ENCODE data around the gene SLC9A1. TPM values are rescaled to one million over a fixed set of nuclear protein-coding genes. Genes with fewer than 3 reads are reported as not detected.

SLC9A1 gene
- total RNA-seq, 2 donors from 2014 or later: 63.6 to 99.6 TPM

- Histone ChIP-seq H3K4me3 (peak overlapping the region; percentile 83), H3K4me1 (peaks cover 30% of the 10 kb centered on the region), H3K9me3 (no peaks in the 10 kb centered on the region), H3K36me3 (no peaks in the 10 kb centered on the region), H3K27ac (peak overlapping the region; percentile 65), H3K9ac (ENCODE audit: low read depth in 2 of 2, low read length in 2 of 2) (peak overlapping the region; percentile 86 to 91), H3K27me3 (no peaks in the 10 kb centered on the region)
- TF ChIP-seq CTCF (IDR thresholded peaks at IDR 0.05): no peak
- no peak for DNase-seq
- intact Hi-C loops (cut with DNase I): loop anchor here (5.0 kb wide), 1 partner anchor 42 kb away; no protein-coding TSS in a partner anchor
Observed at GRCh38 chr1:27154469-27154990, 395 bp downstream of the SLC9A1 start.

GRCh38 chr1:27153927-27154358 is 982 bp downstream of the SLC9A1 start:
- no peak for DNase-seq
- Histone ChIP-seq H3K9me3 (no peaks in the 10 kb centered on the region), H3K27me3 (no peaks in the 10 kb centered on the region), H3K4me1 (peaks cover 30% of the 10 kb centered on the region), H3K4me3 (peak overlapping the region; percentile 83), H3K27ac (peak overlapping the region; percentile 65), H3K9ac (ENCODE audit: low read depth in 2 of 2, low read length in 2 of 2) (peak overlapping the region; percentile 86 to 91), H3K36me3 (no peaks in the 10 kb centered on the region)
- no peak for TF ChIP-seq CTCF (IDR thresholded peaks at IDR 0.05)
- intact Hi-C loops (cut with DNase I): loop anchor here (5.0 kb wide), 1 partner anchor 42 kb away; no protein-coding TSS in a partner anchor

GRCh38 chr1:27153549-27153886 is 1.4 kb downstream of the SLC9A1 start:
- Histone ChIP-seq H3K9ac (ENCODE audit: low read depth in 2 of 2, low read length in 2 of 2) (peak overlapping the region; percentile 86 to 91), H3K9me3 (no peaks in the 10 kb centered on the region), H3K4me3 (peak overlapping the region; percentile 83), H3K27ac (peak overlapping the region; percentile 65), H3K36me3 (no peaks in the 10 kb centered on the region), H3K4me1 (peaks cover 30% of the 10 kb centered on the region), H3K27me3 (no peaks in the 10 kb centered on the region)
- intact Hi-C loops (cut with DNase I): loop anchor here (5.0 kb wide), 1 partner anchor 41 kb away; no protein-coding TSS in a partner anchor
- DNase-seq: peak; percentile 58
- TF ChIP-seq CTCF (IDR thresholded peaks at IDR 0.05): no peak

GRCh38 chr1:27152829-27153548 is 1.9 kb downstream of the SLC9A1 start:
- no peaks in the 10 kb centered on the region for H3K9me3 ChIP-seq
- TF ChIP-seq CTCF (IDR thresholded peaks at IDR 0.05): no peak
- H3K4me1 ChIP-seq: peaks cover 30% of the 10 kb centered on the region
- no peaks in the 10 kb centered on the region for H3K36me3 ChIP-seq
- H3K27ac ChIP-seq: peak overlapping the region; percentile 65
- peak overlapping the region; percentile 83 for H3K4me3 ChIP-seq
- H3K27me3 ChIP-seq: no peaks in the 10 kb centered on the region
- no peak for DNase-seq
- intact Hi-C loops (cut with DNase I): loop anchor here (5.0 kb wide), 1 partner anchor 41 kb away; no protein-coding TSS in a partner anchor
- peak overlapping the region; percentile 86 to 91 for H3K9ac ChIP-seq (ENCODE audit: low read depth in 2 of 2, low read length in 2 of 2)

- no peak for TF ChIP-seq CTCF (IDR thresholded peaks at IDR 0.05)
- no peaks in the 10 kb centered on the region for H3K36me3 ChIP-seq
- no peaks in the 10 kb centered on the region for H3K9me3 ChIP-seq
- peak overlapping the region; percentile 83 for H3K4me3 ChIP-seq
- peaks cover 30% of the 10 kb centered on the region for H3K4me1 ChIP-seq
- H3K27ac ChIP-seq: no peak overlapping the region
- H3K27me3 ChIP-seq: no peaks in the 10 kb centered on the region
- intact Hi-C loops (cut with DNase I): loop anchor here (5.0 kb wide), 1 partner anchor 40 kb away; no protein-coding TSS in a partner anchor
- no peak for DNase-seq
- peak overlapping the region in 1 of 2 donors; percentile 91 for H3K9ac ChIP-seq (ENCODE audit: low read depth in 2 of 2, low read length in 2 of 2)
Observed at GRCh38 chr1:27152004-27152828, 2.7 kb downstream of the SLC9A1 start.

Data from colonic mucosa (tissue), 4 donors.